Stimulated activated naive CD8-positive, alpha-beta T cell treated with anti-CD3 and anti-CD28 coated beads, Interleukin-15, Interleukin-2, amounts not matched to agents 100 ng/mL and 50 ng/mL, for 24 hours (primary cell): ENCODE measurements around the gene GABARAPL1.

Source experiments
- H3K27ac Mint-ChIP-seq: one replicate; pipeline ENCODE4 v1.8.0; 2021; ENCODE audit warnings: mild to moderate bottlenecking, mixed read lengths
- H3K27me3 Mint-ChIP-seq: one replicate; pipeline ENCODE4 v1.8.0; 2021; ENCODE audit warnings: mixed read lengths
- H3K36me3 Mint-ChIP-seq: one replicate; pipeline ENCODE4 v1.8.0; 2021; ENCODE audit warnings: low read depth, mixed read lengths
- H3K4me1 Mint-ChIP-seq: one replicate; pipeline ENCODE4 v1.8.0; 2021; ENCODE audit warnings: low read depth, mixed read lengths
- H3K4me3 Mint-ChIP-seq: one replicate; pipeline ENCODE4 v1.8.0; 2021; ENCODE audit warnings: mild to moderate bottlenecking, mixed read lengths
- H3K9me3 Mint-ChIP-seq: one replicate; pipeline ENCODE4 v1.8.0; 2021; ENCODE audit warnings: mixed read lengths

Gene GABARAPL1

GRCh38 chr12:10272467-10272866 is 59.8 kb downstream of the GABARAPL1 start:
- H3K27ac Mint-ChIP-seq: no peak overlapping the region
- H3K4me3 Mint-ChIP-seq: no peak overlapping the region
- H3K27me3 Mint-ChIP-seq: no peaks in the 10 kb centered on the region
- H3K4me1 Mint-ChIP-seq: peaks cover 14% of the 10 kb centered on the region
- H3K9me3 Mint-ChIP-seq: no peaks in the 10 kb centered on the region
- no peaks in the 10 kb centered on the region for H3K36me3 Mint-ChIP-seq
